Prostate gland (tissue), 2 donors: ENCODE measurements around the gene EPHB2.

Experiments
- CTCF ChIP-seq, 4 experiments: fragments of 200-600 bp in 2 of 4; fragments of 450-650 bp in 2 of 4; sonication (generic) in 2 of 4; IDR thresholded peaks; 1 replicate in 3 of 4; 2 replicates in 1 of 4; pipeline ENCODE4 v1.5.1; 2016 to 2019; ENCODE audit warnings: antibody characterized with exemption in 4 of 4, mild to moderate bottlenecking in 2 of 4, moderate library complexity in 2 of 4
- POLR2A ChIP-seq: fragments of 450-650 bp; IDR thresholded peaks from one replicate; pipeline ENCODE4 v1.6.1; 2016; ENCODE audit warnings: antibody characterized with exemption, mild to moderate bottlenecking
- POLR2AphosphoS5 ChIP-seq: sonication (generic); formaldehyde crosslinking; IDR thresholded peaks from one replicate; pipeline ENCODE4 v1.6.1; 2017; ENCODE audit warnings: antibody characterized with exemption

DNA sequence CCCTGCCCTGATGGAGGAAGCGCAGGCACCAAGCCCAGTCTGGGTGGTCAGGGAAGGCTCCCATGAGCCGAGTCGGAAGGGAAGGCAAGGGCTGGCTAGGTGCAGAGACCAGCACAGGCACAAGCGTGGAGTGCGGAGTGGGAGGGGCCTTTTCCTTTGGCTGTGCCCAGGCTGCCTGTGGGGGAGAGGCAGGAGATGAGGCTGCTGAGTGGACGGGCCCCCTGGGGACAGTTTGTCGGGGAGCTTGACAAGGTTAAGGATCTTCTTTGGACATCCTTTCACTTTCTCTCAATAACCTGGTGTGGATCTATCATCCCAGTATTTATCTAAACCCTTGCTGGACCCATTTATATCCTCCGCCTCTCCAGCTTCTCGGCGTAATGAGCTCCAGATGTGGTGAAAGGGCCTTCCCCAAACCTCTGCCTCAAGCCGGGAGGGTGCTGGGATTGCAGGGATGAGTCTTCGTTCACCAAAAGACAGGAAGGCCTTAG lies 42.9 kb downstream of the EPHB2 start:
- TF ChIP-seq CTCF (IDR thresholded peaks at IDR 0.05) (no peak), POLR2A (no peak), POLR2AphosphoS5 (no peak)
